A172 (cell line): ENCODE results near the gene TBXA2R. TPM values are rescaled to one million over a fixed set of nuclear protein-coding genes. Genes with fewer than 3 reads are reported as not detected.
"Not testable (repeated sequence)": the region's sequence is repeated elsewhere in the genome, so short reads cannot be mapped to it uniquely, and the experiment has no call there.

ENCODE experiments used
- DNase-seq: peaks from one replicate; pipeline ENCODE4 v3.0.0-alpha.2; 2015; ENCODE audit warnings: low spot score
- total RNA-seq: library from RNA; depleted of rRNA; stranded (reverse); fragments of >200 nt; shearing (Covaris generic); gene quantifications from 2 replicates; pipeline ENCODE4 v1.2.3, GENCODE V29; 2014

Gene TBXA2R
- total RNA-seq, 1 experiment from 2014 or later = 7.4 TPM

DNA sequence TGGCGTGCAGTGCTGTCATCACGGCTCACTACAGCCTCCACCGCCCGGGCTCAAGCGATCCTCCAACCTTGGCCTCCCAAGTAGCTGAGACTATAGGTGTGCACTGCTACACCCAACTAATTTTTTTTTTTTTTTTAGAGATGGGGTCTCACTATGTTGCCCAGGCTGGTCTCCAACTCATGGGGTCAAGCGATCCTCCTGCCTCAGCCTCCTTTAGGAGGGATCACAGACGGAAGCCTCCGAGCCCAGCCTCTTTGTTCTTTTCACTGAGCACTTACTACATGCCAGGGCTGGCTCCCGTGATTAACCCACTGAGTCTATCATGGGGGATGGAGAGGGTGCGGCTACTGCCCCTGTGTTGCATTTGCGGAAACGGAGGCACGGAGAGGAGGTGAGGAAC lies 32.8 kb upstream of the TBXA2R start:
- no peak for DNase-seq

DNA sequence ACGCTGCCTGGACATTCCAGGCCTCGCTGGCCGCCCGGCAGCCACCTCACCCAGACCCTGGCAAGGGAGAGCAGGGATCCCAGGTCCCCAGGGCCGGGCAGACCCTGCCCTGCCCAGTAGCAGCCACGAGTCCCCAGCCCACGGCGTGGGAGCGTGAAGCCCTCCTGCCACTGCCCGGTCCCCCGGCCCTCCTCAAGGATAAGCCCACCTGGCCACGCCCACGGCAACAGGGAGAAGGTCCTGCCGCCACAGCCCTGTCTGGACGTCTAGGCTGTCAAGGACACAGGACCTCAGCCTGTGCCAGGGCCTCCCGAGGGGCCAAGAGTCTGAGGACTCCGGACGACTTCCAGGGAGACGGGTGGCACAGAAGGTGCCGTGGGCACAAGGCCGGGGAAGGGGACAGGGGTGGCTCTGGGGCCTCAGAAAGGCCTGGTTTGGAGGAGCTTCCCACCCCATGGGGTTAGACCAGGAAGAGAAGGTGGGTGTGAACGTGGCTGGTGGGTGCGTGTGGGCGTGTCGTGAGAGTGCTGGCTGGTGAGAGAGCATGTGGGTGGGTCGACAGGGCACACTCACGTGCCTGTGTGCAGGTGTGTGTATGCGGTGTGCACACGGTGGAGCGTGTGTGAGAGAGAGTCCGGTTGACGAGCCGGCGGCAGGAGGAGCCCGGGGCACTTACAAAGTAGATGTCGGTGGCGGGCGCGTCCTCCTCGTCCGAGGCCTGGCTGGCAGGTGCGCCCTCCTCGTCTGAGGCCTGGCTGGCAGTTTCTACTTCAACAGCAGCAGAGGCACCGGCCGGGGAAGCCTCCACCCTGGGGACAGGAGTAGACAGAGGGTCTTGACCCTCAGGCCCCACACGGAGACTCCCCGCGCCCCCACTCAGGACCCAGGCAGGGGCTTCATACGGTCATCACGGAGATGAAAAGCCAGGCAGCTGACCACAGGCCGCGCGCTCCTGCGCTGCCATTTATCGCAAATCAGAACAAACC lies 31.8 kb upstream of the TBXA2R start:
- DNase-seq = no peak

DNA sequence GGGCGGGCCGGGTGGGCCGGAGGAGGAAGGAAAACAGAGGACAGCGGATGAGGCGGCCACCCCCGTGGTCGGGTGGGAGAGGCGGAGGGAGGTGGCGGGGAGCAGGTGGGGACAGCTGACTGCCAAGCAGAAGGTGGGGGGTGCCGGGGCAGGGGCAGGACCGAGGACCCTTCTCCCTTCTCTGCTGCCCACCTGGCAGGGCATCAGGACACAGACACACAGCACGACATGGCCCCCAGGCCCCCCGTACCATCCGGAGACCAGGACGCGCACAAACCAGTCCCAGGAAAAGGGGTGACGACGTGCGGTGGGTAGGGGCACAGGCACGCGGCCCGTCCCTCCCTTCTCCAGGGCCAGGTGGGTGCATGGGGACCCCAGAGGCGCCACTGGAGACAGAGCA lies 30.9 kb upstream of the TBXA2R start:
- DNase-seq = no peak

DNA sequence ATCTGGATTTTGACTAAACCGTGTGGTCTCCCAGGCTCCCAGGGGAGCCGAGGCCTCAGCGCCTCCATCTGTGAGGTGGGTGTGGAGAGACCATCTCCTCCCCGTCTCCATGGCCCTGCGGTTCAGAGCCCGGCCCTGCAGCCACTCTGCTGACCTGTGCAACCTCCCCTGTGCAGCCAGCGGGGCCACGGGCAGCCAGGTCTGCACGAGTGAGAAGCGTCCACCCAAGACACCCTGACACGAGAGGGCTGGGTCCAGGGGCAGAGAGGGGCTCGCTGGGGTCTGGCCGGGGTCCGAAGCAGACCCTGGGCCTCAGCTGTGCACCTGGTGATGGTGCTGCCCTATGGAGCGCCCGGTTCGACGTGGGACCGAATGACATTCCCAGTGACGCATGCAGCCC lies 30.3 kb upstream of the TBXA2R start:
- DNase-seq = no peak

DNA sequence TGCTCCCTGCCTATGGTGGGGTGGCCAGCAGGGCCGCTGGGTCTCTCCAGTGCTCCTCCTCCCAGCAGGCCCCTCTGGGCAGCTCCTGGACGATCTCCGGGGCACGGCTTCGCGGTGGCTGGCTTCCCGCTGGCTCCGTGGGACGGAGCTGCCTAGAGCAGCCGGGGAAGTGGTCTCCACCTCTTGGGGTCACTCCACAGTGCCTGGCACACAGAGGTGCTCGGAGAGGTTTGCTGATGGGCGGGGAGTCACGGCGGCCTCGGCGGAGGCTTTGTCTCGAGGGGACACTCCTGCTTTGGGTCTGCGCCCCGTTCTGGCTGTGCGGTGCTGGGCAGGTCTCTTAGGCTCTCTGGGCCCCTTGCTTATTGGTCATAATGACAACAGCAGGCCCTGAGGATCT lies 29.8 kb upstream of the TBXA2R start:
- no peak for DNase-seq

DNA sequence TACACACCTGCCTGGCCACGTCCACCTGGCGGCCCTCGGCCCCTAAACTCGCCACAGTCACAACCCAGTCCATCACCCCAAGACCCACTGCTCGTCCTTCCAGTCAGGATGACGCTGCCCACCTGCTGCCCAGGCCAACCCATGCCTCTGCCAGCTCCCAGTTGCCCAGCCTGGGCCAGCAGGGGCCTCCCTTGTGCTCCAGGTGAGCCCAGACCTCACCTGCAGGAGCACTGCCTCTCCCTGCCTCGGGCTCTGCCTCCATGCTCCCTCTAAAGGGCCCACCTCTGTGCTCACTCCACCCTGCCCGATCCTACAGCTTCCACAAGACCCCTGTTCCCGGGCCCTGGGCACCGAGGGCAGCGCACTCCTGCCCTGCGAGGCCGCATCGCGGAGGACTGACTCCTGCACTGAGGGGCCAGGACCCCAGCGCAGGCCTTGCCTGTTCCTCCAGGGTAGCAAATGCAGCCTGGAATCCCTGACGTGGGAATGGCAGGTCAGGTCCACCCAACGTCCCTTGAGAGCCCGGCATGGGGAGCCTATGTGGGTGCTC lies 27.9 kb upstream of the TBXA2R start:
- DNase-seq = no peak

DNA sequence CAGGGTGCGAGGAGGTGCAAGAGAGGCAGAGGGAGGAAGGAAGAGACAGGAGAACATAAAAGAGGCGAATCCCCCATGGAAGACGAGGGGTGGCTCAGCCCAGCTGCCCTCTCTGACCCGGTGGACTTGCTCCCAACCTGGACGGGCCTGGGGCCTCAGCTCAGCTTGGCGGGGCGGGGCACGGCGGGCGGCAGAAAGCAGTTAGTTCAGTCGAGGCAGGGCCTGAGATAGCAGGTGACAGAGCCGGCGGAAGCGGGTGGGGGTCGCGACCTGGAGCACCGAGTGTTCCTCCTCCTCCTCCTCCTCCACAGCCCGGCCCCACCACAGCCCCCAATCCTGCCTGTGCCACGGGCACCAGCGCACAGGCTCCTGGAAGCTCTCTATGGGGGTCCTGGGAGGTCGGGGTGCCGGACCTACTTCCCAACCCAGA lies 26.9 kb upstream of the TBXA2R start:
- no peak for DNase-seq

DNA sequence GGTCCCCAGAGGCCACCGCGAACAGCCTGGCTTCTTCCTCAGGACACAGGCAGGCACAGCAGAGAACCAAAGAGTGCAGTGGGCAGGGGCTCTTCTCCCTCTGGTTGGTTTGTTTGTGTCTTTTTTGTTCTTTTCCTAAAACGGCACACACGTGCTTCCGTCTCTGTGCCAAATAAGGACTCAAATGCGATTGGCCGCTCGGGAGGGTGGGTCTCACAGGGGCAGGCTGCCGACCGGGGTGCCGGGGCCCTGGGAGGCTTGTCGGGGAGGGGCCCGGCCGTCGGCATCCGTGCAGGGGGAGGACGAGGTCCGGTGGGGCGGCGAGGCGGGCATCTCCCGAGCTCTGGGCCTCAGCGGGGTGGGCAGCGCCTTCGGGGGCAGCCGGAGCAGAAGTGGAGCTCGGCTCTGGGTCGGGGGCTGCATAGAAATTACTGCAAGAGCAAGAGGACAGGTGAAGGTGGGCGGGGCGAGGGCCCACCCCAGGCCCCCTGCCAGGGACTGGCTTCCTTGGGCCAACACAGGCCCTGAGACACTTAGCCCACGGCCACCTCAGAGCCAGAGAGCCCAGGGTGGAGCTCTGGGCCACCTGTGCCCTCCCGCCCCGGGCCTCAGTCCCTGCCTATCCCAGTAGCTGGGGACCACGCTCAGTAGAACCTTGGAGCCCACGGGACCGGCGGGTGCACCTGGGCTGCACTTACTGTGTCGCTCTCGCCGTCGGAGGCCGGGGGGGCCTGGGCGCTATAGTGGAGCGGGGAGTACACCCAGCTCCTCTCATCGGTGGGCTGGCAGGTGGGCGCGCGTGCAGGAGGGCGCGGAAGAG lies 26.3 kb upstream of the TBXA2R start:
- no peak for DNase-seq

DNA sequence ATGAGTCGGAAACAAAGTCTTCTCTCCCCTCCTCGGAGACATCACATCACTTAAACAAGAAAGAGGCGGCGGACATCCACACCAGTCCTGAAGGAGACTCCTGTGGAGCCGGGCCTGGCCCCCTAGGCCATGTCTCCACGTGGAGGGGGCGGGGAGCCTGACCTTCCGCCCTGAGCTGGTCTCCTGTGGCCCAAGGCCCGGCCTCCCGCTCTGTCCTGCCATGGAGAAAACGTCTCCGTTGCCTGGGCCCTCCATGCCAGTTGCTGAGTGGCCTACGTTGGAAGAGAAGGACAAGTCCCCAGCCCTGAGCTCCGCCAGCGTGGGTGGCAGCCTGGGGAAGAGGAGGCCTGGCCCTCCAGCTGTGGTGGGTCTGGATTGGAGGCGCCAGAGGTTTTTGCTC lies 25.4 kb upstream of the TBXA2R start:
- no peak for DNase-seq

DNA sequence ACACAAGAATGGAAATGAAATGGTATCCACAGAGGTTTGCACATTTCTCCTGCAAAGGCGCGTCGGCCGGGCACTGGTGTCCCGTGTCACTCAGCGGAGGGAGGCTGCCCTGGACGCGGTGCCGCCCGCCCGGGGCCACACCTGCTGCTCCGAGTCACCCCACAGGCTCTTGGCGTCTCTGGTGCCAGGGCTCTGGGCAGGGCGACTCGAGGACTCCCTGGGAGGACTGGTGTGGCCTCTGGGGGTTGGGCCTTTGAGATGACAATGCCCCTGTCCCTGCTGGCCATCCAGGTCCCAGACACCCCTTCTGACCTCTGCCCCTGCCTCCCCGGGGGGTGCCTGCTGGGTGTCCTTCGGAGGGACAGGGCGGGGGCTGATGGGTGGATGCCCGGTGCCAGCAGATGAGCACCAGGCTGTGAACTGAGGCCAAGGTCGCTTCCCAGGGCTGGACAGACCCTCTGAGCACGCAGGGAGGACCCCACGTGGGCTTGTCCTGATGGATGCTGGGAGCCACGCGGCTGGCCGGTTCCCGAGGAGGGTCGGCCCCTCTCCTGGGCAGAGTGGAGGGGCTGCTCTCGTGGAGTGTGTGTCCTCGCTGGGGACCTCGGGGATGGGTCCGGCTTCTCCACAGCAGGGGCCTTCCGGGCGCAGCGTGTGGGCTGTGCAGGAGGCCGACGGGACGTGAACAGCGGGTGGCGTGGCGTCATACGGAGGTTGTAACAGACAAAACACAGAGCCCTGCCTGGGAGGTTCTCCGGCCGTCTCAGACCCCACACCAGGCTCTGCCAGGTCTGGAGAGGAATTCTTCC lies 24.6 kb upstream of the TBXA2R start:
- DNase-seq = no peak

DNA sequence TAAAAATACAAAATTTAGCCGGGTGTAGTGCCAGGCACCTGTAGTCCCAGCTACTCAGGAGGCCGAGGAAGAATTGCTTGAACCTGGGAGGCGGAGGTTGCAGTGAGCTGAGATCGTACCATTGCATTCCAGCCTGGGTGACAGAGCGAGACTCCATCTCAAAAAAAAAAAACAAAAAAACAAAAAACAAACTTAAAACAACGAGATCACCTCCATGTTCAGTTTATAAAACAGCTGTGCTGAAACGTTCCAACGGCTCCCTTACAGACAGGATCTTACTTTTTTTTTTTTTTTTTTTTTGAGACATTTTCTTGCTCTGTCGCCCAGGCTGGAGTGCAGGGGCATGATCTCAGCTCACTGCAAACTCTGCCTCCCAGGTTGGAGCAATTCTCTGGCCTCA lies 22.1 kb upstream of the TBXA2R start:
- not testable (repeated sequence) for DNase-seq

DNA sequence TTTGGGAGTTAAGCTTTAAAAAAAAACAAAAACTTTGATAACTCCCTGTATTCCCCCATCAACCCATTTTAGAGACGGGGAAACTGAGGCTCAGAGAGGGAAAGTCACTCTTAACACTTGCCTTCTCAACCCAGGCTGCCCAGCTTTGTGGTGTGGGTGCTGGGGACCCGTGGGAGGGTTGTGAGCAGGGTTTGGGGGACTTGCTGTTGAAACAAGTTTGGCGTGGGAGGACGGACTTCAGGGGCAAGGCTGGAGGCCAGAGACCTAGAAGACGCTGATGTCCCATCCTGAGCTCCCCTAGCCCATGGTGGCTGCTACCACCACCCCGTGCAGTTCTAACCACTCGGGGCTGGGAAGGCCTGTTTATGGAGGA lies 20.7 kb upstream of the TBXA2R start:
- no peak for DNase-seq

DNA sequence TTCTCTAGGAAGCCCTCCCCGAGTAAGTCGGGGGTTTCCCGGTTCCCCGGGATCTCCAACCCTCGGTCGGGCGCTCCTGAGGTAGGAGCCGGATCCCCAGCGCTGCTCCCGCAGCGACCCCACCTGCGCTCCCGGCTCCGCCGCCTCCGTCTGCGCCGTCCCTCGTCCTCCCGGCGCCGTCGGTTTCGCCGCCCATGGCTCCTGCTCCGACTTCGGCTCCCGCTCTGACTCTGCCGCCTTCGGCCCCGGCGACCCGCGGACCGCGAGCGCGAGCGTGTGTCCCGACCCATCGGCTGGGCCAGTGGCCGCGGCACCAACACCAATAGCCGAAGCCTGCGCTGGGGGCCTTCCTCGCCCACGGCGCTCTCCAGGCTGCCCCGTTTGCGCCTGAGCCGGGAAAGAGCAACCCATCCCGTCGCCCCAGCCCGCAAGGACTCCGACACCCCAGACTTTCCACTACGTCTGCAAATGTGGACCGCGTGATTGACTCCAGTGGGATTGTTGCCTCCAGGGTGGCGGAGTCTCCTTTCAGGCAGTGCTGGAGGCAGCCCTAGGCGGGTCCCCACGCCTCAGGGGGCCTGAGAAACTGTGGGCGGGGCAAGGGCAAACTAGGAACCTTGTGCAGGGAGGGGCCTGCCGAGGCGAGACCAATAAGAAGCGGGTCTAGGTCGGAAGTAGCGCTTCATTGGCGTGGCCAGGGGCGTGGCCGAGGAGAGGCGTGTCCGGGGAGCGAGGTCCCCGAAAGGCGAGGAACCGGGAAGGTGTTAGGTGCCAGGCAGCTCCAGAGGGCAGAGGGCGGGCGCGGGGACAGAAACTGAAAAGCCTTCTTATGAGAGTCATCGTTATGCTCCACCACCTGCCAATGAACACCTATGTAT lies 20.0 kb upstream of the TBXA2R start, which contains the start of gene CACTIN:
CACTIN (minus strand) TSS at position 318 of the 878 bp plus-strand sequence; CDS start at position 290, 28 bp downstream.
- DNase-seq = peak; percentile 98

DNA sequence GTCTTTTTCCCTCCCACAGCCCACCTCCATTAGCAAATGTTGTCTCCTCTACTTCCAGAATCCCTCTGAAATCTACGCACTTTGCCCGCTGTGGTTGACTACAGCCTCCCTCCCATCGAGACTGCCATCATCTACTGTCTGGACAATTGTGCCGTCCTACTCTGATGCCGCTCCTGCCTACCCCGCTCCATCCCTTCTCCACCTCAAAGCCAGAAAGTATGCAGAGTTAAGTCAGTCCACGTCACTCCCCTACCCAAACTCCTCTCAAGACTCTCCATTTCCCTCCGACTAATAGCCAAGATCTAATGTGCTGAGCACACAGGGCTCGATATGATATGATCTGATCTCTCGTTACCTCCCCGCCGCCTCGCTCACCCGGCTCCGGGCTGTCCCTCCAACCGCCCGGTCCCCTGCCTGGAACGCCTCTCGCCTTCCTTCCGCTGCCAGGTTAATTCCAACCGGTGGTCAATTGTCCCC lies 19.4 kb upstream of the TBXA2R start:
- DNase-seq = no peak

DNA sequence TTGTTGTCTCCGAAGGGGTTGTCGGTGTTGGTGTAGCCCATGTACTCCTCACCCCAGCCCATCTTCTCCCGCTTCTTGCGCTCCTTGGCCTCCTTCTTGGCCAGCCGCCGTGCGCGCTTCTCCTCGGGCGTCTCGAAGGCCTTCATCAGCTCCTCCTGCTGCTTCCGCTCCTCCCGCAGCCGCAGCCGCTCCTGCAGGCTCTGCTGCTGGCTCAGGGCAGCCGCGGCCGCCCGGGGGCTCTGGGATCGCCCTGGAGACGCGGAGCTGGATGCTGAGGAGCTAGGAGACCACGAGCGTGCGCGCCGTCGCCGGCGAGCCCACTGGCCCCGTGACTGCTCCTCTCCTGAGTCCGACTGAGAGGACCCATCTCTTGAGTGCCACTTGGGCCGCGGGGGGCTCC lies 17.0 kb upstream of the TBXA2R start:
- no peak for DNase-seq

DNA sequence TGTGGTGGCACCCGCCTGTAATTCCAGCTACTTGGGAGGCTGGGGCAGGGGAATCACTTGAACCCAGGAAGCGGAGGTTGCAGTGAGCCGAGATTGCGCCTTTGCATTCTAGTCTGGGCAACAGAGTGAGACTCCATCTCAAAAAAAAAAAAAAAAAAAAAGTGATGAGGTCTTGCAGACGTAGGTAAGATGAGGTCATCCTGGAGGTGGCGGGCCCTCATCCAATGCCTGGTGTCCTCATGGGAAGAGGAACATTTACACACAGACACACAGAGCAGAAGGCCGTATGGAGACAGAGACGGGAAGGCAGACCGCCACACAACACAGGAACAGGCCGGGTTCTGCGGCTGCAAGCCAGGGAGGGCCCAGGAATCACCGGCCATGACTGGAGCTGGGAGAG lies 15.5 kb upstream of the TBXA2R start:
- DNase-seq = no peak

DNA sequence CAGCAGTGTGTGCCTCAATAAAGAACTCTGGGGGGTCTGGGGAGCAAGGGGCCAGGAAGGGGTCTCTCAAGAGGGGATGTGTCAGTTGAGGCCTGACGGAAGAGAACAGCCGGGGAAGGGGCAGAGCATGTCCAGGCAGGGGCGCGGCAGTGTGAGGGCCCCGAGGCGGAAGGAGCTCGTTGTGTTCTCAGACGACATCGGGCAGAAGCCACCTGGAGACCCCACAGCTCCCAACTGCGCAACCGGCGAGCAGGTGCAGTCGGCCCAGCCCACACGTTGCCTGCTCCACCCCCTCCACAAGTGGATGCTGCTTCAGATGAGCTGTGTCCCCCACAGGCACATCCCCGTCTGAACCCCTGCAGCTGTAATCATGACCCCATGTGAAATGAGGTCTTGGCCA lies 15.0 kb upstream of the TBXA2R start:
- DNase-seq = no peak

DNA sequence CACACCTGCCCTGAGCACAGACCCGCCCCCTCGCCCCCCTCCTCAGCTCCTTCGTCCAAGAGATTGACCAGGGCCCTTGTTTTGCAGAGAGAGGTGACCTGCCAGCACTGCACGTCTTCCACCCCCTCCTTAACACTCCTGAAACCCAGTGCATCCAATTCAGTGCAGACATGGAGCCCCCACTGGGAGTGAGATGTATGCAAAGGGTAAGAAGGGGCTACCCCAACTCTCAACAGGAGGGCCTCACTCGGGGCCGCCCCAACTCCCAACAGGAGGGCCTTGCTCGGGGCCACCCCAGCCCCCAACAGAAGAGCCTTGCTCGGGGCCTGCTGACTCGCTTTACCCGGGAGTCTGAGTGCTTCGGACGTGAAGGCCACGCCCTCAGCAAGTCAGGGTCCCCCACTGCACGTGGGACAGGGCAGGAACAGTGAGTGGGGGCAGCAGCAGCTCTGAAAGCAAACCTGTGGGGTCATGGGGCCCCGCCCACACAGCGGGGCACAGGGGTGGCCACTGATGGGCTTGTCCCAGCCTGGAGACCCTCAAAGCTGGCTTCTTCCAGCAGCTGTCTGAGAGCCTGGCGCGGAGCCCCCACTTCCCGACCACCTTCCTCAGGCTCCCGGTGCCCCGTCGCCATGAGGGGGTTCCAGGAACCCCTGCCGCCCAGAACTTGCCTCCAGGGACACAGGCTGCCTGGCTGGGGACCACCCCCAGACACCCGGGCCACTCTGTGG lies 14.3 kb upstream of the TBXA2R start:
- DNase-seq = no peak

DNA sequence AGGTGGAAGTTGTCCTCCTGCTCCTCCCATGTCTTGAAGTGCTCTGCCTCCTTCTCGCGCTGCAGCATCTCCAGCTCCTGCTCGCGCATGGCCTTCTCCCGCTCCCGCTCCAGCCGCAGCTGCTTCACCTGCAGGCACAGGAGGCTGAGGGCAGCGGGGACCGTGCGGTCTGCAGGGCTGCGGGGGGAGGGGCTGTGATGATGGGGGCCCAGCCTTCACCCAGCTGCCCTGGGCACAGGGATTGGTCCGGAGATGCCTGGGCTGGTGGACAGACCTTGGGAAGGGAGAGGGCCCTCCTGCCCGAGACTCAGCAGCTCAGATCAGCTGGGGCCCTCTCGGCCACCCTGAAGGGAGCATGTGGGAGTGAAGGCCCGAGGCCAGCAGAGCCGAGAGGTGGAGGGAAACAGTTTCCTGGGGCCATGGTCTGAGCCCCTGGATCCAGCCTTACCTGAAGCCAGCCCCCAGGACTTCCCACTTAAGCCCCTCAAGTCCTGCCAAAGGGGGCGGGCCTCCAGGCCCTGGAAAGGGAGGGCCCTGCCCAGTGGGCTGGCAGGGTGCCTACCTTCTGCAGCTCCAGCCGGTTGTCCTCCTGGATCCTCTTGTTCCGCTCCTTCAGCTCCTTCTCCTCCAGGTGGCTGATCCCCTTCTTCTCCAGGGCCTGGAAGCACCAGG lies 13.6 kb upstream of the TBXA2R start:
- no peak for DNase-seq
